Upper lobe of right lung (tissue), 1 donor: ENCODE measurements around the gene KCNC1. TPM values are rescaled to one million over a fixed set of nuclear protein-coding genes. Genes with fewer than 3 reads are reported as not detected.

Experiments
- ATAC-seq: fragments of 200-7000 bp; cut with Tn5 transposase; one replicate; pipeline ENCODE4 v1.9.1; 2020; ENCODE audit warnings: mild to moderate bottlenecking, moderate library complexity
- DNase-seq: peaks from one replicate; pipeline ENCODE4 v3.0.0-alpha.2; 2020
- H3K27ac ChIP-seq: fragments of 200-600 bp; one replicate; pipeline ENCODE4 v1.8.0; 2022
- H3K27me3 ChIP-seq: fragments of 200-600 bp; one replicate; pipeline ENCODE4 v1.8.0; 2022; ENCODE audit warnings: mild to moderate bottlenecking
- H3K36me3 ChIP-seq: fragments of 200-600 bp; one replicate; pipeline ENCODE4 v1.8.0; 2022
- H3K4me1 ChIP-seq: fragments of 200-600 bp; one replicate; pipeline ENCODE4 v1.8.0; 2022
- H3K4me3 ChIP-seq: fragments of 200-600 bp; one replicate; pipeline ENCODE4 v1.8.0; 2022; ENCODE audit warnings: mild to moderate bottlenecking
- H3K9me3 ChIP-seq: fragments of 200-600 bp; one replicate; pipeline ENCODE4 v1.8.0; 2022
- intact Hi-C: fragments of 100-400 bp; cut with DNase I; formaldehyde crosslinking; loops from one replicate; pipeline ENCODE4 v1.11.0; 2022
- total RNA-seq: library from RNA; stranded (reverse); fragmentation: NEBNext Ultra II Directional; extraction: Animal tissue kit (Norgen Biotek cat#: 25700); gene quantifications from one replicate; pipeline ENCODE4 v1.2.1, GENCODE V29; 2021
- TF ChIP-seq, protein P1 (sequence below): fragments of 200-600 bp; IDR thresholded peaks from one replicate; pipeline ENCODE4 v1.8.0; 2022; ENCODE audit warnings: antibody characterized with exemption
- donor health status: DM: no; HTN: yes; CAD: no; lungs with severe emphysema.

Gene KCNC1
- total RNA-seq, 1 donor from 2014 or later: not detected

GRCh38 chr11:17803754-17804334 lies 69.3 kb downstream of the KCNC1 start:
- no peak overlapping the region for H3K4me3 ChIP-seq
- no peaks in the 10 kb centered on the region for H3K4me1 ChIP-seq
- intact Hi-C loops: no loop called here
- no peaks in the 10 kb centered on the region for H3K27me3 ChIP-seq
- ATAC-seq (no peak), DNase-seq (no peak)
- H3K9me3 ChIP-seq: no peaks in the 10 kb centered on the region
- H3K27ac ChIP-seq: no peak overlapping the region
- H3K36me3 ChIP-seq: no peaks in the 10 kb centered on the region
- TF ChIP-seq, protein P1, sequence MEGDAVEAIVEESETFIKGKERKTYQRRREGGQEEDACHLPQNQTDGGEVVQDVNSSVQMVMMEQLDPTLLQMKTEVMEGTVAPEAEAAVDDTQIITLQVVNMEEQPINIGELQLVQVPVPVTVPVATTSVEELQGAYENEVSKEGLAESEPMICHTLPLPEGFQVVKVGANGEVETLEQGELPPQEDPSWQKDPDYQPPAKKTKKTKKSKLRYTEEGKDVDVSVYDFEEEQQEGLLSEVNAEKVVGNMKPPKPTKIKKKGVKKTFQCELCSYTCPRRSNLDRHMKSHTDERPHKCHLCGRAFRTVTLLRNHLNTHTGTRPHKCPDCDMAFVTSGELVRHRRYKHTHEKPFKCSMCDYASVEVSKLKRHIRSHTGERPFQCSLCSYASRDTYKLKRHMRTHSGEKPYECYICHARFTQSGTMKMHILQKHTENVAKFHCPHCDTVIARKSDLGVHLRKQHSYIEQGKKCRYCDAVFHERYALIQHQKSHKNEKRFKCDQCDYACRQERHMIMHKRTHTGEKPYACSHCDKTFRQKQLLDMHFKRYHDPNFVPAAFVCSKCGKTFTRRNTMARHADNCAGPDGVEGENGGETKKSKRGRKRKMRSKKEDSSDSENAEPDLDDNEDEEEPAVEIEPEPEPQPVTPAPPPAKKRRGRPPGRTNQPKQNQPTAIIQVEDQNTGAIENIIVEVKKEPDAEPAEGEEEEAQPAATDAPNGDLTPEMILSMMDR: no peak

DNA sequence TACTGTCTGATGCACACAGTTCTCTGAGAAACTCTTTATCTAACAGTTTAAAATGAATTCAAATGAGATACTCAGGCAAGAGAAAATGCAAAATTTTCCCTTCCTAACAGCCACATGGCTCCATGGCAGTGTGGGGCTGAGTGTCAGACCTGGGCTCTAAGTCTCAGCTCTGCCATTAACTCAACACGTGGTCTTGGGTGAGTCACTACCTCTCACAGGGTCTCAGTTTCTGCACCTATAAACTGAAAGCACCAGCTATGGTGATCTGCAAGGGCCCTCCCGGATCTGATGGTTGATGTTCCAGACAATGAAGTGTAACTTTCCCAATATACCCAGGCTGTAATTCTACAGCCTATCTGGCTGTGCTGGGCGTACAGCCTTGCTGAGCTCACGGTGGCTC lies 70.5 kb downstream of the KCNC1 start:
- intact Hi-C loops: no loop called here
- no peak overlapping the region for H3K27ac ChIP-seq
- H3K27me3 ChIP-seq: no peaks in the 10 kb centered on the region
- ATAC-seq (no peak), DNase-seq (no peak)
- no peak overlapping the region for H3K4me3 ChIP-seq
- TF ChIP-seq, protein P1: no peak
- no peaks in the 10 kb centered on the region for H3K4me1 ChIP-seq
- H3K9me3 ChIP-seq: no peaks in the 10 kb centered on the region
- H3K36me3 ChIP-seq: no peaks in the 10 kb centered on the region

- Histone ChIP-seq H3K4me1 (no peaks in the 10 kb centered on the region), H3K27ac (no peak overlapping the region), H3K9me3 (no peaks in the 10 kb centered on the region), H3K27me3 (no peaks in the 10 kb centered on the region), H3K4me3 (no peak overlapping the region), H3K36me3 (no peaks in the 10 kb centered on the region)
- DNase-seq: no peak
- TF ChIP-seq, protein P1: no peak
- no peak for ATAC-seq
- intact Hi-C loops: no loop called here
Observed at GRCh38 chr11:17805873-17806272, 71.3 kb downstream of the KCNC1 start.

- no peak overlapping the region for H3K27ac ChIP-seq
- no peaks in the 10 kb centered on the region for H3K27me3 ChIP-seq
- H3K4me1 ChIP-seq: no peaks in the 10 kb centered on the region
- H3K36me3 ChIP-seq: no peaks in the 10 kb centered on the region
- TF ChIP-seq, protein P1: no peak
- no peak for ATAC-seq
- no peak overlapping the region for H3K4me3 ChIP-seq
- no peaks in the 10 kb centered on the region for H3K9me3 ChIP-seq
- no peak for DNase-seq
- intact Hi-C loops: no loop called here
Observed at GRCh38 chr11:17807034-17807433, 72.5 kb downstream of the KCNC1 start.

DNA sequence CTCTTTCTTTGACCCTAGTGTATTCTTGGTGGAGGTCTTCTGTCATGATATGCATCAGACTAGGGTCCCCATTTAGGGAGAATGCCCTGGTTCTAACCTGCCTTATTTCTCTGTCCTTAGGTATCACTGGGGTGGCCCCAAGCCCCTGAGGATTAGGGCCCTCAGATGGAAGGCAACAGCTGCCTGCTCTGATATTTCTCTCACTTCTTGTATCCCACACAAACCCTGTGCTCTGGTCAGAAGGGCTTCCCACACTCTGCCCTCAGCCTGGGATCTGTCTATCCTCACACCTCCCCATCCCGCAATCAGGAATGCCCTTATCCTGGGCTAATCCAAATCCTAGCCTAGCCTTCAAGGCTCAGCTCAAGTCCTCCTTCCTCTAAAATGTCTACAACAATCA lies 75.5 kb downstream of the KCNC1 start:
- Histone ChIP-seq H3K4me1 (no peaks in the 10 kb centered on the region), H3K27ac (no peak overlapping the region), H3K27me3 (no peaks in the 10 kb centered on the region), H3K9me3 (no peaks in the 10 kb centered on the region), H3K36me3 (no peaks in the 10 kb centered on the region), H3K4me3 (no peak overlapping the region)
- ATAC-seq: no peak
- TF ChIP-seq, protein P1: no peak
- no peak for DNase-seq
- intact Hi-C loops: no loop called here

GRCh38 chr11:17810746-17811145 lies 76.2 kb downstream of the KCNC1 start:
- H3K4me1 ChIP-seq: no peaks in the 10 kb centered on the region
- H3K36me3 ChIP-seq: no peaks in the 10 kb centered on the region
- no peak overlapping the region for H3K27ac ChIP-seq
- H3K4me3 ChIP-seq: no peak overlapping the region
- no peaks in the 10 kb centered on the region for H3K27me3 ChIP-seq
- ATAC-seq (no peak), DNase-seq (no peak)
- H3K9me3 ChIP-seq: no peaks in the 10 kb centered on the region
- intact Hi-C loops: no loop called here
- TF ChIP-seq, protein P1: no peak
